HEK293 (cell line): ENCODE results near the gene RGS7.

Source experiments
- CTCF ChIP-seq: fragments of 450-650 bp; formaldehyde crosslinking; IDR thresholded peaks from 2 replicates; pipeline ENCODE4 v1.5.1; 2016; ENCODE audit warnings: missing biosample characterization, missing genetic modification characterization
- MEIS1 ChIP-seq: sonication (generic); formaldehyde crosslinking; IDR thresholded peaks from 2 replicates; pipeline ENCODE4 v1.8.1; 2022; ENCODE audit warnings: missing genetic modification reagents, mild to moderate bottlenecking, borderline replicate concordance
- MYNN ChIP-seq: fragments of 450-650 bp; formaldehyde crosslinking; IDR thresholded peaks from 2 replicates; pipeline ENCODE4 v1.5.1; 2016; ENCODE audit warnings: missing biosample characterization, missing genetic modification characterization, borderline replicate concordance
- SP2 ChIP-seq: fragments of 450-650 bp; formaldehyde crosslinking; IDR thresholded peaks from 2 replicates; pipeline ENCODE4 v1.5.1; 2016; ENCODE audit warnings: missing biosample characterization, missing genetic modification characterization
- TCF7L2 ChIP-seq: IDR thresholded peaks from 2 replicates; pipeline ENCODE4 v1.6.1; 2011; ENCODE audit warnings: low read depth, mild to moderate bottlenecking, inconsistent platforms, low read length, moderate library complexity, borderline replicate concordance
- WT1 ChIP-seq: fragments of 450-650 bp; formaldehyde crosslinking; IDR thresholded peaks from 2 replicates; pipeline ENCODE4 v1.5.1; 2016; ENCODE audit warnings: missing biosample characterization, missing genetic modification characterization
- ZFP3 ChIP-seq: fragments of 450-650 bp; formaldehyde crosslinking; IDR thresholded peaks from 2 replicates; pipeline ENCODE4 v1.5.1; 2016; ENCODE audit warnings: low read depth, missing biosample characterization, missing genetic modification characterization
- ZNF747 ChIP-seq: fragments of 450-650 bp; formaldehyde crosslinking; IDR thresholded peaks from 2 replicates; pipeline ENCODE4 v1.5.1; 2016; ENCODE audit warnings: missing biosample characterization, missing genetic modification characterization
- ZNF76 ChIP-seq: fragments of 450-650 bp; formaldehyde crosslinking; IDR thresholded peaks from 2 replicates; pipeline ENCODE4; 2016; ENCODE audit warnings: low read depth, missing biosample characterization, missing genetic modification characterization, borderline replicate concordance
- ZNF776 ChIP-seq: fragments of 450-650 bp; formaldehyde crosslinking; IDR thresholded peaks from 2 replicates; pipeline ENCODE4 v1.5.0; 2017; ENCODE audit warnings: missing biosample characterization, missing genetic modification characterization, borderline replicate concordance
- ZNF777 ChIP-seq: fragments of 450-650 bp; formaldehyde crosslinking; IDR thresholded peaks from 2 replicates; pipeline ENCODE4 v1.5.1; 2017; ENCODE audit warnings: missing biosample characterization, missing genetic modification characterization, borderline replicate concordance
- TF ChIP-seq, protein P1 (sequence below): fragments of 450-650 bp; formaldehyde crosslinking; IDR thresholded peaks from 2 replicates; pipeline ENCODE4 v1.5.1; 2016; ENCODE audit warnings: missing biosample characterization, missing genetic modification characterization

DNA sequence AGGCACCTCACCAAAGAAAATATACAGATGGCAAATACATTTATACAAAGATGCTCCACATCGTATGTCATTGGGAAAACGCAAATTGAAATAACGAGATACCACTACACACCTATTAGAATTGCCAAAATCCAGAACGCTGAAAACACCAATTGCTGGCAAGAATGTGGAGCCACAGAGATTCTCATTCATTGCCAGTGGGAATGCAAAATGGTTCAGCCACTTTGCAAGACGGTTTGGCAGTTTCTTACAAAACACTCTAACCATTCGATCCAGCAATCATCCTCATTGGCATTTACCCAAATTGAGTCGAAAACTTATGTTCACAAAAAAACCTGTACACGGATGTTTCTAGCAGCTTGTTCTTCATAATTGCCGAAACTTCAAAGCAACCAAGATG is 521.7 kb downstream of the RGS7 start:
- no peak for TF ChIP-seq CTCF (tag by site-specific recombination)
- TF ChIP-seq ZFP3 (tag by site-specific recombination) = no peak
- no peak for TF ChIP-seq ZNF777 (tag by site-specific recombination)
- TF ChIP-seq ZNF76 (tag by site-specific recombination) = no peak
- no peak for TF ChIP-seq MEIS1 (CRISPR knock-in tag)
- TF ChIP-seq MYNN = no peak
- TF ChIP-seq SP2 (tag by site-specific recombination) = no peak
- TF ChIP-seq, protein P1, sequence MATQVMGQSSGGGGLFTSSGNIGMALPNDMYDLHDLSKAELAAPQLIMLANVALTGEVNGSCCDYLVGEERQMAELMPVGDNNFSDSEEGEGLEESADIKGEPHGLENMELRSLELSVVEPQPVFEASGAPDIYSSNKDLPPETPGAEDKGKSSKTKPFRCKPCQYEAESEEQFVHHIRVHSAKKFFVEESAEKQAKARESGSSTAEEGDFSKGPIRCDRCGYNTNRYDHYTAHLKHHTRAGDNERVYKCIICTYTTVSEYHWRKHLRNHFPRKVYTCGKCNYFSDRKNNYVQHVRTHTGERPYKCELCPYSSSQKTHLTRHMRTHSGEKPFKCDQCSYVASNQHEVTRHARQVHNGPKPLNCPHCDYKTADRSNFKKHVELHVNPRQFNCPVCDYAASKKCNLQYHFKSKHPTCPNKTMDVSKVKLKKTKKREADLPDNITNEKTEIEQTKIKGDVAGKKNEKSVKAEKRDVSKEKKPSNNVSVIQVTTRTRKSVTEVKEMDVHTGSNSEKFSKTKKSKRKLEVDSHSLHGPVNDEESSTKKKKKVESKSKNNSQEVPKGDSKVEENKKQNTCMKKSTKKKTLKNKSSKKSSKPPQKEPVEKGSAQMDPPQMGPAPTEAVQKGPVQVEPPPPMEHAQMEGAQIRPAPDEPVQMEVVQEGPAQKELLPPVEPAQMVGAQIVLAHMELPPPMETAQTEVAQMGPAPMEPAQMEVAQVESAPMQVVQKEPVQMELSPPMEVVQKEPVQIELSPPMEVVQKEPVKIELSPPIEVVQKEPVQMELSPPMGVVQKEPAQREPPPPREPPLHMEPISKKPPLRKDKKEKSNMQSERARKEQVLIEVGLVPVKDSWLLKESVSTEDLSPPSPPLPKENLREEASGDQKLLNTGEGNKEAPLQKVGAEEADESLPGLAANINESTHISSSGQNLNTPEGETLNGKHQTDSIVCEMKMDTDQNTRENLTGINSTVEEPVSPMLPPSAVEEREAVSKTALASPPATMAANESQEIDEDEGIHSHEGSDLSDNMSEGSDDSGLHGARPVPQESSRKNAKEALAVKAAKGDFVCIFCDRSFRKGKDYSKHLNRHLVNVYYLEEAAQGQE = no peak
- no peak for TF ChIP-seq ZNF747 (tag by site-specific recombination)
- no peak for TF ChIP-seq ZNF776
- TF ChIP-seq TCF7L2 = no peak
- TF ChIP-seq WT1 = no peak
